ENCODE data around the gene RNF144A.

The RNF144A gene

GRCh38 chr2:7060156-7060555 lies 142.9 kb downstream of the RNF144A start:
- TF ChIP-seq CTCF (IDR thresholded peaks at IDR 0.05; ENCODE audit: low read depth, low read length): no peak
- H3K4me3 ChIP-seq (ENCODE audit: low read depth, low read length): no peak overlapping the region

GRCh38 chr2:7060631-7061449 lies 143.6 kb downstream of the RNF144A start:
- H3K4me3 ChIP-seq (ENCODE audit: low read depth, low read length): no peak overlapping the region
- no peak for TF ChIP-seq CTCF (IDR thresholded peaks at IDR 0.05; ENCODE audit: low read depth, low read length)

- TF ChIP-seq CTCF (IDR thresholded peaks at IDR 0.05; ENCODE audit: low read depth, low read length): no peak
- no peak overlapping the region for H3K4me3 ChIP-seq (ENCODE audit: low read depth, low read length)
Measured at GRCh38 chr2:7061450-7061789, 144.2 kb downstream of the RNF144A start.

GRCh38 chr2:7061921-7062320 lies 144.7 kb downstream of the RNF144A start:
- H3K4me3 ChIP-seq (ENCODE audit: low read depth, low read length): no peak overlapping the region

GRCh38 chr2:7063789-7064188 lies 146.6 kb downstream of the RNF144A start:
- TF ChIP-seq CTCF (IDR thresholded peaks at IDR 0.05; ENCODE audit: low read depth, low read length): no peak
- H3K4me3 ChIP-seq (ENCODE audit: low read depth, low read length): no peak overlapping the region

More at GRCh38 chr2:7061921-7062320, 144.7 kb downstream of the RNF144A start:
- no peak for TF ChIP-seq CTCF (IDR thresholded peaks at IDR 0.05; ENCODE audit: low read depth, low read length)

GRCh38 chr2:7068457-7068856 lies 151.2 kb downstream of the RNF144A start:
- no peak for TF ChIP-seq CTCF (IDR thresholded peaks at IDR 0.05; ENCODE audit: low read depth, low read length)
- H3K4me3 ChIP-seq (ENCODE audit: low read depth, low read length): no peak overlapping the region

- no peak overlapping the region for H3K4me3 ChIP-seq (ENCODE audit: low read depth, low read length)
- TF ChIP-seq CTCF (IDR thresholded peaks at IDR 0.05; ENCODE audit: low read depth, low read length): no peak
Measured at GRCh38 chr2:7070483-7070882, 153.3 kb downstream of the RNF144A start.

All from WI38 (cell line).